NT2/D1 (cell line): ENCODE measurements around the gene F2RL3.

Source experiments
- DNase-seq: peaks from one replicate; pipeline ENCODE4 v3.0.0-alpha.2; 2011; ENCODE audit warnings: low read depth, low spot score
- H3K27me3 ChIP-seq: 2 replicates; pipeline ENCODE4 v1.6.0; 2011; ENCODE audit warnings: mild to moderate bottlenecking; ENCODE audit not compliant: insufficient read length, insufficient read depth
- H3K36me3 ChIP-seq: 2 replicates; pipeline ENCODE4 v1.6.1; 2011; ENCODE audit warnings: mild to moderate bottlenecking, low read length, mixed read lengths; ENCODE audit not compliant: insufficient read depth, insufficient read length
- H3K4me1 ChIP-seq: 2 replicates; pipeline ENCODE4 v1.5.1; 2011; ENCODE audit not compliant: insufficient read depth, insufficient read length
- H3K4me3 ChIP-seq: 2 replicates; pipeline ENCODE4 v1.5.1; 2011; ENCODE audit warnings: low read depth; ENCODE audit not compliant: insufficient read length
- H3K9ac ChIP-seq: 2 replicates; pipeline ENCODE4 v1.6.0; 2011; ENCODE audit warnings: low read depth; ENCODE audit not compliant: insufficient read length
- H3K9me3 ChIP-seq: 2 replicates; pipeline ENCODE4 v1.5.1; 2011; ENCODE audit warnings: mild to moderate bottlenecking, low read length; ENCODE audit not compliant: insufficient read depth
- SUZ12 ChIP-seq: IDR thresholded peaks from 2 replicates; pipeline ENCODE4 v1.6.1; 2011; ENCODE audit not compliant: insufficient read length, insufficient read depth; ENCODE audit errors: extremely low read depth
- YY1 ChIP-seq: IDR thresholded peaks from 2 replicates; pipeline ENCODE4 v1.6.1; 2011; ENCODE audit not compliant: insufficient read length, insufficient read depth
- ZNF274 ChIP-seq: IDR thresholded peaks from 2 replicates; pipeline ENCODE4 v1.6.1; 2011; ENCODE audit warnings: mild to moderate bottlenecking, low read depth, low read length

Gene F2RL3

DNA sequence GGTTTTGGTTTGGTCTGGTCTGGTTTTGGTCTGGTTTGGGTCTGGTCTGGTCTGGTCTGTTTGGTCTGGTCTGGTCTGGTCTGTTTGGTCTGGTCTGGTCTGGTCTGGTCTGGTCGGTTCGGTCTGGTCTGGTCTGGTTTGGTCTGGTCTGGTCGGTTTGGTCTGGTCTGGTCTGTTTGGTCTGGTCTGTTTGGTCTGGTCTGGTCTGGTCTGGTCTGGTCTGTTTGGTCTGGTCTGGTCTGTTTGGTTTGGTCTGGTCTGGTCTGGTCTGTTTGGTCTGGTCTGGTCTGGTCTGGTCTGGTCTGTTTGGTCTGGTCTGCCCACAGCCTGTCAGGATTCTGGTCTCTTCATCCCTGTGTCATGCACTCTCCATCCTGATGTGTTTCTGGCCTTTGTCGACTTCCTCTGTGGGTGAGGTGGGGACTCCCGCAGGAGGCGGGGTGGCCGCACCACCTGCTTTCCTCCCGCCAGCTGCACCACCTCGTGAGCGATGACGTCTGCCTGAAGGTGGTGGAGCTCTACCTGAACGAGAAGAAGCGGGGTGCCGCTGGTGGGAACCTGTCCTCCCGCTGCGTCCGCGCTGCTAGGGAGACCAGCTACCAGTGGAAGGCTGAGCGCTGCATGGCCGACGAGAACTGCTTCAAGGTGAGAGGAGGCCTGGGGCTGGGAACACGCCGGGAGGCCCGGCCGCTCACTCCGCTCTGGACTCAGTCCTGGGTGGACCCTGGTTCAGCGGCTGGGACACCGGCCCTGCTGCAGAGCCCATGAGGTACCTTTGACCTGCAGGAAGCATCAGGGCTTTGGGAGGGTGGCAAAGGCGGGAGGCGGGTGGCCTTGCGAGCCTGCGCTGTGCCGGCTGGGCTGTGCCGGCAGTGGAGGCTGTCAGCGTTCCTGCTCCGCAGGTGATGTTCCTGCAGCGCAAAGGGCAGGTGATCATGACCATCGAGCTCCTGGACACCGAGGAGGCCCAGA is 12.9 kb upstream of the F2RL3 start:
- H3K27me3 ChIP-seq = no peaks in the 10 kb centered on the region
- no peak for DNase-seq
- peaks cover 89% of the 10 kb centered on the region for H3K36me3 ChIP-seq
- no peak for TF ChIP-seq SUZ12
- no peak for TF ChIP-seq YY1
- no peak for TF ChIP-seq ZNF274
- no peak overlapping the region for H3K4me3 ChIP-seq
- H3K9me3 ChIP-seq = peaks cover 3% of the 10 kb centered on the region; the same call in 1 of the 2 replicates
- peaks cover 4% of the 10 kb centered on the region for H3K4me1 ChIP-seq
- H3K9ac ChIP-seq = no peak overlapping the region

DNA sequence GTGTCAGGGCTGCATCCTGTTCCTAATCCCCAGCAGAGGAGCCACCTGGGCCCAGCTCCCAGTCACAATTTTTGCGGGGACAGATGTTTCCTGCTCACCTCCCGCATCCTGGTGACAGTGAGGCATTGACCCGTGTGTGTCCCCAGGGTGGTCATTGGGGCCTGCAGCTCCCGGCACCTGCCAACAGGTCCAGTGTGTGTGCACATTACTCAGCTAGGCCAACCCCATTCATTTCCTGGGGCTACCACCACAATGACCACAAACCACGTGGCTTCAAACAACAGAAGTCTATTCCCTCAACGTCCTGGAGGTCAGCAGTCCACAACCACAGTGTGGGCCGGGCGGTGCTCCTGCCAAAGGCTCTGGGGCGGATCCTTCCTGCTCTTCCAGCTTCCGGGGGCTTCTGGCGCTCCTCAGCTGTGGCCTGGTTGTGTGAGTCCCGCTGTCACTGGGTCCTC is 11.9 kb upstream of the F2RL3 start:
- Histone ChIP-seq H3K4me3 (no peak overlapping the region), H3K9ac (no peak overlapping the region), H3K9me3 (peaks cover 14% of the 10 kb centered on the region), H3K27me3 (no peaks in the 10 kb centered on the region), H3K36me3 (peaks cover 81% of the 10 kb centered on the region), H3K4me1 (peaks cover 4% of the 10 kb centered on the region)
- no peak for DNase-seq
- no peak for TF ChIP-seq ZNF274
- no peak for TF ChIP-seq YY1
- no peak for TF ChIP-seq SUZ12

DNA sequence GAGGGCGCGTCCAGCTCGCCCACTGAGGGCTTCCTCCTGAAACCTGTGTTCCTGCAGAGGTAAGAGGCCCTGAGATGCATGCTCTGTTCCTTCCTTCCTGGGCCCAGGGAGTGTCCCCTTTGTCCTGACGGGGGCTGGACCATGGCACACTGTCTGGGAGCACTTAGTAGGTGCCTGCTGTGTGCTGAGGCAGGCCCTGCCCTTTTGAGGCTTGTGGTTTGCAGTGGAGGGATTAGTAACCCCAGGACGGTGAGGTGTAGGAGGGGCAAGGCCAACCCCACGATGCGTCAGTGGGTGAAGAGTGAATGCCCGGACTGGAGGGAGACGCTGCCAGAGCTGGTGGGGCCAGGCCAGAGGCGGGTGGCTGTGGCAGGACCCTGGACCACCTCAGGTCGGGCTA is 11.2 kb upstream of the F2RL3 start:
- no peak for TF ChIP-seq SUZ12
- Histone ChIP-seq H3K9me3 (peaks cover 20% of the 10 kb centered on the region), H3K9ac (no peak overlapping the region), H3K27me3 (no peaks in the 10 kb centered on the region), H3K36me3 (peaks cover 75% of the 10 kb centered on the region), H3K4me3 (no peak overlapping the region), H3K4me1 (peaks cover 4% of the 10 kb centered on the region)
- DNase-seq = no peak

DNA sequence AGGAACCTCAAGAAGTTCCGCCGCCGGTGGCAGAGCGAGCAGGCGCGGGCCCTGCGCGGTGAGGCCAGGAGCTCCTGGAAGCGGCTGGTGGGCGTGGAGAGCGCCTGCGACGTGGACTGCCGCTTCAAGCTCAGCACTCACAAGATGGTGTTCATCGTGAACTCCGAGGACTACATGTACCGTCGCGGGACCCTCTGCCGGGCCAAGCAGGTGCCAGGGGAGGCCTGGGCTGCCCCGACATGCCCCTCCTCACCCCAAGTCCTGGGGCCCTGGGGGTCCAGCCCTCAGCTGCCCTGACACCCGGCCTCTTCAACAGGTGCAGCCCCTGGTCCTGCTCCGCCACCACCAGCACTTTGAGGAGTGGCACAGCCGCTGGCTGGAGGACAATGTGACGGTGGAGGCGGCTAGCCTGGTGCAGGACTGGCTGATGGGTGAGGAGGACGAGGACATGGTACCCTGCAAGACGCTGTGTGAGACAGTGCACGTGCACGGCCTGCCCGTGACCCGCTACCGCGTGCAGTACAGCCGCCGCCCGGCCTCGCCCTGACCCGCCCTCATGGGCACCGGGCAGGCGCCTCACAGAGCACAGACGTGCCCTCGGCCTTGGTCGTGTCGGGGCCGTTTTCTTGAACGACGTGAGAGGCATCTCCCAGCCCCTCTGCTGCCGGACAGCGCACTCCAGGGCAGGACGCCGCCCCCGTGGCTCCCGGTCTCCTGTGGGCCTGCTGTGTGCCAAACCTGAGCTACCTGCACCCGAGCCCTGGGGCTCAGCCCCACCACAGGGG is 10.4 kb upstream of the F2RL3 start:
- Histone ChIP-seq H3K27me3 (no peaks in the 10 kb centered on the region), H3K9me3 (peaks cover 20% of the 10 kb centered on the region), H3K4me1 (peaks cover 4% of the 10 kb centered on the region), H3K9ac (no peak overlapping the region), H3K36me3 (peaks cover 67% of the 10 kb centered on the region), H3K4me3 (no peak overlapping the region)
- TF ChIP-seq SUZ12 = no peak
- no peak for TF ChIP-seq YY1
- no peak for TF ChIP-seq ZNF274
- DNase-seq = no peak

DNA sequence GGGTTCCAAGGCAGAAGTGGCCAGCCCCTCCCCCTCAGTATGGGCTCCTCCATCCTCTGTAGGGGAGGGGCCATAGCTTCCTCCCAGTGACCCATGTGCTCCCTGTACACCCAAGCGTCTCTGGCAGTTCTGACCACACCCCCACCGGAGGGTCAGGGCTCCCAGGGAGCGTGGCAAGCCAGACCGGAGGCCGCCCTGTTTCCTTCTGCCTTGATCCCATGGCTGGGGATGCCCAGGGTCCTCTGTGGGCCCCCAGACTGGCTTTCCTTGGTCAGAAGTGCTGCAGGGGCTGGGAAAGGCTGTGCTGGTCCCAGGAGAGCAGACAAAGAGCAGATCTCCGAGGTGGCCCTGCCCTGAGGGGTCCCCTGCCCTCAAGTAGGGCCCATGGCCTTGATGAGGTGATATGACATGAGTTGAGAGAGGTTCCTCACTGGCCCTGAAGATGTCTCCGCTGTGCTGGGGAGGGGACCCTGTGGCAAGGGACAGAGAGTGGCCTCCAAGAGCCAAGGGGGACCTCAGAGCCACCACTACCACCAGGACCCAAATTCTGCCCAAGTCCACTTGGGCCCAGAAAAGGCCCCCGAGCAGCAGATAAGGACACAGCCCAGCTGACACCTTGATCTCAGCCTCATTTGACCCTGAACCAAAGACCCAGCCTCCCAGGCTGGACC is 7.8 kb upstream of the F2RL3 start:
- peaks cover 2% of the 10 kb centered on the region for H3K4me1 ChIP-seq
- no peak overlapping the region for H3K4me3 ChIP-seq
- peaks cover 20% of the 10 kb centered on the region for H3K9me3 ChIP-seq
- TF ChIP-seq SUZ12 (no peak), YY1 (no peak), ZNF274 (no peak)
- peaks cover 49% of the 10 kb centered on the region for H3K36me3 ChIP-seq
- H3K9ac ChIP-seq = no peak overlapping the region
- DNase-seq = no peak
- H3K27me3 ChIP-seq = no peaks in the 10 kb centered on the region

DNA sequence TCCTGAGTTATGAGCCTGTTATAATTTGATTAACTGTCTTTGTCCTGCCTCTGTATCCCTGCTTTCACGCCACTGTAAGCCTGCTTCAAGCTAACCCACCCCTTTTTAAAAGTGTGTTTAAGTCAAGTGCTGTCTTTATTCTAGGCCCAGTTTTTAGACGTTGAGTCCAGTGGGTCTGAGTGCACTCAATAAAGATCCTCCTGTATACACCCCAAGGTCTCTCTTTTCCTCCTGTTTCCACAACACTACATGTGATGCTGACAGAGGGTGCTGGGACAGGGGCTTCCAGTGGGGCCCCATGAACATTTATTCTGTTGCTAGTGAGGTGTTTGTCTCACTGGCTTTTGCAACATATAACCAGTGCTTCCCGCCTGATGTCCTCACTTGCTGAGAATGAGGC is 6.7 kb upstream of the F2RL3 start:
- Histone ChIP-seq H3K4me1 (no peaks in the 10 kb centered on the region), H3K9me3 (peaks cover 20% of the 10 kb centered on the region), H3K27me3 (no peaks in the 10 kb centered on the region), H3K36me3 (peaks cover 38% of the 10 kb centered on the region), H3K4me3 (no peak overlapping the region), H3K9ac (no peak overlapping the region)
- TF ChIP-seq ZNF274 (no peak), YY1 (no peak), SUZ12 (no peak)
- no peak for DNase-seq

DNA sequence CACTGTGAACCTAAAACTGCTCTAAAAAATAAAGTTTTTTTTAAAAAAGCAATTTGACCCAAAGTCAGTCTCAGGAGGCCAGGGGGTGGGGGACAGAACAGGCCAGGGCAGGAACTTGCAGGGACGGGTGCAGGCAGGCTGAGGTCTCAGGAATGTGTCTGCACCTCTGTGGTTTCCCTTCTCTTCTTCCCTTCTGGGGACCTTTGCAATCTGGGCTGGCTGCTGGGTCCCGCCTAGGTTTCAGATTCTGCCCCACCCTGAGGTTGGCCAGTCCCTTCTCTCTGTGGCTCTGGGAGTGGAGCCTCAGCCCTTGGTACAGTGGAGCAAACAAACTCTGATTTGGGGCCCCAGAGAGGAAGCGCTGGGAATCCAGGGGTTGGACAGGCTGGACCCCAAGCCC is 5.3 kb upstream of the F2RL3 start:
- Histone ChIP-seq H3K36me3 (peaks cover 24% of the 10 kb centered on the region), H3K27me3 (no peaks in the 10 kb centered on the region), H3K9me3 (peaks cover 20% of the 10 kb centered on the region), H3K4me3 (no peak overlapping the region), H3K4me1 (peaks cover 3% of the 10 kb centered on the region), H3K9ac (no peak overlapping the region)
- no peak for DNase-seq
- no peak for TF ChIP-seq SUZ12
- no peak for TF ChIP-seq YY1
- TF ChIP-seq ZNF274 = no peak
